IMR-90 (cell line): ENCODE data around the gene RAB8B. TPM values are rescaled to one million over a fixed set of nuclear protein-coding genes. Genes with fewer than 3 reads are reported as not detected.

Source experiments
- ATAC-seq: fragments of 200-7000 bp; cut with Tn5 transposase; 2 replicates; pipeline ENCODE4 v1.9.1; 2020; ENCODE audit warnings: low read depth, mild to moderate bottlenecking, moderate library complexity
- BruUV-seq: library from RNA; stranded (reverse); fragments of 400-500 nt; replicated peaks from 2 replicates; lab custom pipeline; 2021; lab: Mats Ljungman, UMichigan
- CTCF ChIA-PET: fragments of 300-600 bp; formaldehyde crosslinking; extraction: SDS; loops from one replicate; lab custom pipeline; 2021; ENCODE audit warnings: antibody characterized with exemption; lab: Yijun Ruan, JAX
- POLR2A ChIA-PET: fragments of 300-600 bp; sonication (Branson Sonifier 250); formaldehyde crosslinking; loops from one replicate; lab custom pipeline; 2022; ENCODE audit warnings: antibody characterized with exemption; ENCODE audit not compliant: unreplicated experiment; lab: Charles Lee
- DNase-seq: peaks from one replicate; pipeline ENCODE4 v3.0.0; 2013
- H2AFZ ChIP-seq: replicated peaks from 2 replicates; pipeline ENCODE3; 2013; ENCODE audit warnings: low read length, mild to moderate bottlenecking; ENCODE audit not compliant: poor library complexity
- H2AK5ac ChIP-seq: 2 replicates; pipeline ENCODE4 v1.6.1; 2013; ENCODE audit warnings: low read depth, low read length, inconsistent platforms
- H2AK9ac ChIP-seq: replicated peaks from 2 replicates; pipeline ENCODE3; 2013; ENCODE audit warnings: mild to moderate bottlenecking, low read depth, low read length, moderate library complexity; ENCODE audit not compliant: poor library complexity
- H2BK120ac ChIP-seq: 2 replicates; pipeline ENCODE4 v1.6.1; 2013; ENCODE audit warnings: low read depth, low read length, inconsistent platforms
- H2BK15ac ChIP-seq: 3 replicates; pipeline ENCODE4 v1.6.1; 2013; ENCODE audit warnings: low read depth, low read length, inconsistent platforms
- H2BK20ac ChIP-seq: 2 replicates; pipeline ENCODE4 v1.6.1; 2013; ENCODE audit warnings: low read depth, mild to moderate bottlenecking, inconsistent platforms, low read length, moderate library complexity
- H2BK5ac ChIP-seq: 2 replicates; pipeline ENCODE4 v1.6.1; 2013; ENCODE audit warnings: mild to moderate bottlenecking, low read depth, low read length, inconsistent platforms; ENCODE audit not compliant: poor library complexity, severe bottlenecking
- H3K14ac ChIP-seq: replicated peaks from 2 replicates; pipeline ENCODE4 v1.6.1; 2013; ENCODE audit warnings: low read depth, low read length, inconsistent platforms
- H3K18ac ChIP-seq: 2 replicates; pipeline ENCODE4 v1.6.1; 2013; ENCODE audit warnings: low read depth, low read length, control low read depth
- H3K23ac ChIP-seq: 2 replicates; pipeline ENCODE4 v1.6.1; 2013; ENCODE audit warnings: low read depth, low read length, inconsistent platforms
- H3K27ac ChIP-seq: 2 replicates; pipeline ENCODE4 v1.5.1; 2013; ENCODE audit warnings: mild to moderate bottlenecking, control low read depth, low read length; ENCODE audit not compliant: insufficient read depth
- H3K27me3 ChIP-seq: 2 replicates; pipeline ENCODE4 v1.6.1; 2013; ENCODE audit warnings: low read length; ENCODE audit not compliant: control insufficient read depth, insufficient read depth
- H3K36me3 ChIP-seq: 2 replicates; pipeline ENCODE4 v1.6.1; 2013; ENCODE audit warnings: low read length, mixed read lengths; ENCODE audit not compliant: control insufficient read depth, insufficient read depth
- H3K4ac ChIP-seq: 2 replicates; pipeline ENCODE4 v1.6.1; 2013; ENCODE audit warnings: low read depth, low read length, inconsistent platforms
- H3K4me1 ChIP-seq: 2 replicates; pipeline ENCODE4 v1.6.1; 2013; ENCODE audit warnings: low read length, mixed read lengths; ENCODE audit not compliant: control insufficient read depth, insufficient read depth
- H3K4me2 ChIP-seq: 2 replicates; pipeline ENCODE4 v1.6.1; 2013; ENCODE audit warnings: low read depth, mild to moderate bottlenecking, control low read depth, low read length, moderate library complexity
- H3K4me3 ChIP-seq: 2 replicates; pipeline ENCODE4 v1.5.1; 2013; ENCODE audit warnings: low read depth, mild to moderate bottlenecking, control low read depth, low read length, moderate library complexity; ENCODE audit not compliant: insufficient read depth
- H3K56ac ChIP-seq: 2 replicates; pipeline ENCODE4 v1.6.1; 2013; ENCODE audit warnings: low read length, inconsistent platforms; ENCODE audit not compliant: insufficient read depth; ENCODE audit errors: extremely low read depth
- H3K79me1 ChIP-seq, 2 experiments: 2 replicates each; pipeline ENCODE4 v1.6.1; 2013; ENCODE audit warnings: low read length in 2 of 2, inconsistent platforms in 1 of 2, low read depth in 1 of 2
- H3K9ac ChIP-seq: 2 replicates; pipeline ENCODE4 v1.6.1; 2013; ENCODE audit warnings: low read depth, low read length, control low read depth
- H3K9me1 ChIP-seq: 2 replicates; pipeline ENCODE4 v1.6.1; 2013; ENCODE audit warnings: low read length, inconsistent platforms; ENCODE audit not compliant: insufficient read depth
- H3K9me3 ChIP-seq: 2 replicates; pipeline ENCODE4 v1.6.1; 2013; ENCODE audit warnings: low read length; ENCODE audit not compliant: control insufficient read depth, insufficient read depth
- H4K20me1 ChIP-seq: 2 replicates; pipeline ENCODE4 v1.6.1; 2013; ENCODE audit warnings: low read length, inconsistent platforms; ENCODE audit not compliant: insufficient read depth
- H4K5ac ChIP-seq: 2 replicates; pipeline ENCODE4 v1.6.1; 2013; ENCODE audit warnings: mild to moderate bottlenecking, low read depth, low read length, control low read depth
- H4K8ac ChIP-seq, 2 experiments: 2 replicates each; pipeline ENCODE4 v1.6.1; 2013; ENCODE audit warnings: low read depth in 2 of 2, low read length in 2 of 2, control low read depth in 1 of 2, inconsistent platforms in 1 of 2
- H4K91ac ChIP-seq: 2 replicates; pipeline ENCODE4 v1.6.1; 2013; ENCODE audit warnings: low read depth, low read length, inconsistent platforms; ENCODE audit not compliant: insufficient read depth
- BHLHE40 ChIP-seq: fragments of 150-350 bp; IDR thresholded peaks from 2 replicates; pipeline ENCODE4 v1.6.1; 2016; ENCODE audit warnings: mild to moderate bottlenecking, low read depth, low read length
- CHD1 ChIP-seq: IDR thresholded peaks from 2 replicates; pipeline ENCODE4 v1.6.1; 2012; ENCODE audit warnings: low read depth, low read length, improper control_type of control experiment
- FOS ChIP-seq: fragments of 150-350 bp; IDR thresholded peaks from 2 replicates; pipeline ENCODE4 v1.6.1; 2016; ENCODE audit warnings: low read depth, low read length
- MAFK ChIP-seq: IDR thresholded peaks from 2 replicates; pipeline ENCODE4 v1.6.1; 2012; ENCODE audit warnings: low read depth, low read length, improper control_type of control experiment
- MXI1 ChIP-seq: IDR thresholded peaks from 2 replicates; pipeline ENCODE4 v1.6.1; 2012; ENCODE audit warnings: low read depth, mild to moderate bottlenecking, low read length, moderate library complexity, borderline replicate concordance
- RAD21 ChIP-seq: IDR thresholded peaks from 2 replicates; pipeline ENCODE4 v1.6.1; 2012; ENCODE audit warnings: low read length, improper control_type of control experiment
- RCOR1 ChIP-seq: IDR thresholded peaks from 2 replicates; pipeline ENCODE4 v1.6.1; 2012; ENCODE audit warnings: mild to moderate bottlenecking, low read length, improper control_type of control experiment; ENCODE audit not compliant: insufficient replicate concordance
- RFX5 ChIP-seq: IDR thresholded peaks from 2 replicates; pipeline ENCODE4 v1.8.0; 2012; ENCODE audit warnings: low read depth, mild to moderate bottlenecking, low read length, moderate library complexity
- WGBS, 2 experiments: methylation state at CpG; one replicate each; pipeline versions ENCODE4 v1.1.5 to v1.1.7; 2013; ENCODE audit warnings: missing lambda C conversion rate in 2 of 2; ENCODE audit not compliant: insufficient read length in 1 of 2; ENCODE audit errors: extremely low coverage in 2 of 2; 5-methylcytosine and 5-hydroxymethylcytosine counted together
- dilution Hi-C: fragments of 300-500 bp; cut with HindIII; formaldehyde crosslinking; loops from one replicate; pipeline ENCODE4 v1.14.3; 2018; ENCODE audit warnings: low sequenced_read_pairs; ENCODE audit not compliant: unreplicated experiment
- in situ Hi-C: fragments of 300-500 bp; cut with MboI; formaldehyde crosslinking; loops from 3 replicates; pipeline ENCODE4 v1.14.3; 2019; ENCODE audit warnings: low sequenced_read_pairs, inconsistent platforms, mixed read lengths
- intact Hi-C: fragments of 100-400 bp; cut with micrococcal nuclease; formaldehyde crosslinking; loops from 2 replicates; pipeline ENCODE4 v1.10.0; 2022
- polyA plus RNA-seq, 3 experiments: library from polyadenylated mRNA; depleted of rRNA; stranded (reverse); fragments of >200 nt; gene quantifications; 2 replicates each; pipeline ENCODE4 v1.2.3, GENCODE V29; 2012; ENCODE audit warnings: low replicate concordance in 1 of 3
- total RNA-seq: library from RNA; depleted of rRNA; stranded (reverse); fragments of >200 nt; gene quantifications from 2 replicates; pipeline ENCODE4 v1.2.3, GENCODE V29; 2012
- TF ChIP-seq, protein P1 (sequence below): fragments of 150-350 bp; IDR thresholded peaks from 2 replicates; pipeline ENCODE4 v1.6.1; 2016; ENCODE audit warnings: low read depth, mild to moderate bottlenecking, low read length, moderate library complexity, borderline replicate concordance
- TF ChIP-seq, protein P2 (sequence below): fragments of 150-350 bp; IDR thresholded peaks from 2 replicates; pipeline ENCODE4 v1.6.1; 2017; ENCODE audit warnings: mild to moderate bottlenecking, antibody characterized with exemption, low read length, low read depth
- TF ChIP-seq, protein P3 (sequence below): conservative IDR thresholded peaks from 2 replicates; pipeline ENCODE4 v1.5.1; 2012; ENCODE audit warnings: mild to moderate bottlenecking, low read depth, low read length, improper control_type of control experiment

Gene RAB8B
- total and polyA plus RNA-seq, 2 of the 4 experiments (the other 2 are of a cell fraction) = 19.4 to 29.4 TPM

DNA sequence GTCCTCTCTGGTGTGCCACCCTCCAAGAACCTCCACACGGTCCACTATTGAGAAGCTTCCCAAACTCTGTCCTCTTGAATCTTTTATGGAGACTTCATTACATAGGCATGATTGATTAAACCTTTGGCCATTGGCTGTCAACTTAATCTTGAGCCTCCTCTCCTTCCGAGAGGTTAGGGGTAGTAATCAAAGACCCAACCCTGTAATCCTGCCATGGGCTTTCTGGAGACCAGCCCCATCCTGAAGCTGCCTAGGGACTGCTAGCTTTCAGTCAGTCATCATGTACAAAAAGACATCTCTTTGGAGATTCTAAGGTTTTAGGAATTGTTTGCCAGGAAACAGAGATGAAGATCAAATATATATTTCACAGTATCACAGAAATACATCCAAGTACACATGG is 125.0 kb downstream of the RAB8B start:
- Histone ChIP-seq H2AK5ac (no peak overlapping the region), H3K4me3 (no peak overlapping the region), H3K9ac (no peak overlapping the region), H4K91ac (no peak overlapping the region), H3K27ac (no peak overlapping the region), H3K18ac (no peak overlapping the region), H4K20me1 (no peaks in the 10 kb centered on the region), H3K4me2 (no peak overlapping the region), H3K23ac (no peak overlapping the region), H3K36me3 (no peaks in the 10 kb centered on the region; the same call in 1 of the 2 replicates), H3K79me1 (no peaks in the 10 kb centered on the region), H4K5ac (no peak overlapping the region), H3K9me1 (no peaks in the 10 kb centered on the region), H3K4me1 (no peaks in the 10 kb centered on the region), H3K27me3 (no peaks in the 10 kb centered on the region), H2AK9ac (no peak overlapping the region), H2BK15ac (no peak overlapping the region), H2BK120ac (no peak overlapping the region), H3K14ac (no peak overlapping the region), H2BK20ac (no peak overlapping the region), H3K56ac (no peak overlapping the region), H3K9me3 (no peaks in the 10 kb centered on the region), H3K4ac (no peak overlapping the region), H2BK5ac (no peak overlapping the region), H2AFZ (no peak overlapping the region), H4K8ac (no peak overlapping the region)
- dilution Hi-C loops = no loop called here
- POLR2A ChIA-PET = no interaction called here
- DNase-seq = no peak
- no TSS peak for BruUV-seq
- ATAC-seq = no peak
- no CpG with 5 or more reads among the region's 2 CpGs for WGBS, 2 experiments
- intact Hi-C loops = no loop called here
- TF ChIP-seq, protein P1, sequence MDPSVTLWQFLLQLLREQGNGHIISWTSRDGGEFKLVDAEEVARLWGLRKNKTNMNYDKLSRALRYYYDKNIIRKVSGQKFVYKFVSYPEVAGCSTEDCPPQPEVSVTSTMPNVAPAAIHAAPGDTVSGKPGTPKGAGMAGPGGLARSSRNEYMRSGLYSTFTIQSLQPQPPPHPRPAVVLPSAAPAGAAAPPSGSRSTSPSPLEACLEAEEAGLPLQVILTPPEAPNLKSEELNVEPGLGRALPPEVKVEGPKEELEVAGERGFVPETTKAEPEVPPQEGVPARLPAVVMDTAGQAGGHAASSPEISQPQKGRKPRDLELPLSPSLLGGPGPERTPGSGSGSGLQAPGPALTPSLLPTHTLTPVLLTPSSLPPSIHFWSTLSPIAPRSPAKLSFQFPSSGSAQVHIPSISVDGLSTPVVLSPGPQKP = no peak
- TF ChIP-seq, protein P2, sequence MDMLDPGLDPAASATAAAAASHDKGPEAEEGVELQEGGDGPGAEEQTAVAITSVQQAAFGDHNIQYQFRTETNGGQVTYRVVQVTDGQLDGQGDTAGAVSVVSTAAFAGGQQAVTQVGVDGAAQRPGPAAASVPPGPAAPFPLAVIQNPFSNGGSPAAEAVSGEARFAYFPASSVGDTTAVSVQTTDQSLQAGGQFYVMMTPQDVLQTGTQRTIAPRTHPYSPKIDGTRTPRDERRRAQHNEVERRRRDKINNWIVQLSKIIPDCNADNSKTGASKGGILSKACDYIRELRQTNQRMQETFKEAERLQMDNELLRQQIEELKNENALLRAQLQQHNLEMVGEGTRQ = no peak
- no peak for TF ChIP-seq RCOR1
- TF ChIP-seq FOS = no peak
- no peak for TF ChIP-seq MXI1
- TF ChIP-seq BHLHE40 = no peak
- no peak for TF ChIP-seq MAFK
- TF ChIP-seq CHD1 = no peak
- TF ChIP-seq, protein P3, sequence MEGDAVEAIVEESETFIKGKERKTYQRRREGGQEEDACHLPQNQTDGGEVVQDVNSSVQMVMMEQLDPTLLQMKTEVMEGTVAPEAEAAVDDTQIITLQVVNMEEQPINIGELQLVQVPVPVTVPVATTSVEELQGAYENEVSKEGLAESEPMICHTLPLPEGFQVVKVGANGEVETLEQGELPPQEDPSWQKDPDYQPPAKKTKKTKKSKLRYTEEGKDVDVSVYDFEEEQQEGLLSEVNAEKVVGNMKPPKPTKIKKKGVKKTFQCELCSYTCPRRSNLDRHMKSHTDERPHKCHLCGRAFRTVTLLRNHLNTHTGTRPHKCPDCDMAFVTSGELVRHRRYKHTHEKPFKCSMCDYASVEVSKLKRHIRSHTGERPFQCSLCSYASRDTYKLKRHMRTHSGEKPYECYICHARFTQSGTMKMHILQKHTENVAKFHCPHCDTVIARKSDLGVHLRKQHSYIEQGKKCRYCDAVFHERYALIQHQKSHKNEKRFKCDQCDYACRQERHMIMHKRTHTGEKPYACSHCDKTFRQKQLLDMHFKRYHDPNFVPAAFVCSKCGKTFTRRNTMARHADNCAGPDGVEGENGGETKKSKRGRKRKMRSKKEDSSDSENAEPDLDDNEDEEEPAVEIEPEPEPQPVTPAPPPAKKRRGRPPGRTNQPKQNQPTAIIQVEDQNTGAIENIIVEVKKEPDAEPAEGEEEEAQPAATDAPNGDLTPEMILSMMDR = no peak
- TF ChIP-seq RFX5 = no peak
- TF ChIP-seq RAD21 = no peak
- in situ Hi-C loops = no loop called here
- CTCF ChIA-PET = no interaction called here
